ENCODE results near the gene NOP9.

DNA sequence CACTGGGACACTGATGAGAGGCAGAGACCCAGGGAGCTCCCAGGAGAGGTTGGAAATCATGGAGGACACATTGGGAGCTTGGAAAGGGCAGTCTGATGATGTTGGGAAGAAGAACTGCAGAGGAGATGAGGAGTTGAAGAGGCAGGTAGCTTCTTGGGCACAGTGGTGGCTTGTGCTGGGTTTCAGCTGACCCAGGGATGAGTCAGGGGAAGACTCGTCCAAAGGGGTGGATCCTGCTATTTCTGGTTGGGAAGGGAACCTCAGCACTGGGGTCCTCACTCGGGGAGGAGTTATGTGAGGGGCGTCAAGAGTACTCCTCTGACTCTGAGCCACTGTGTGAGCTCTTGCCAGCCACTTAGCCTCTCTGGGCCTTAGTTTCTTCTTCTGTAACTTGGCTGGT is 23.7 kb downstream of the NOP9 start:
- TF ChIP-seq POLR2A (conservative IDR thresholded peaks at IDR 0.05) (no peak), EP400 (IDR thresholded peaks at IDR 0.05) (no peak), ZNF79 (CRISPR knock-in tag; IDR thresholded peaks at IDR 0.05; ENCODE audit: low read depth) (no peak), ZNF274 (IDR thresholded peaks at IDR 0.05; ENCODE audit: borderline replicate concordance, low read depth, low read length) (no peak), ZNF445 (CRISPR knock-in tag; IDR thresholded peaks at IDR 0.05; ENCODE audit: low read depth) (no peak), E2F1 (CRISPR knock-in tag; IDR thresholded peaks at IDR 0.05) (no peak), ZNF449 (CRISPR knock-in tag; IDR thresholded peaks at IDR 0.05) (no peak), ZBTB11 (CRISPR knock-in tag; IDR thresholded peaks at IDR 0.05) (no peak), ATF1 (CRISPR knock-in tag; IDR thresholded peaks at IDR 0.05) (no peak), ATF1 (tag; IDR thresholded peaks at IDR 0.05) (no peak), EHMT2 (IDR thresholded peaks at IDR 0.05) (no peak)
